GM12872 (cell line): ENCODE results near the gene ERH.

Experiments
- TF ChIP-seq, protein P1 (sequence below): IDR thresholded peaks from 3 replicates; pipeline ENCODE4 v1.5.1; 2011; ENCODE audit warnings: low read depth, mild to moderate bottlenecking, low read length, moderate library complexity; ENCODE audit not compliant: insufficient read depth

ERH gene

DNA sequence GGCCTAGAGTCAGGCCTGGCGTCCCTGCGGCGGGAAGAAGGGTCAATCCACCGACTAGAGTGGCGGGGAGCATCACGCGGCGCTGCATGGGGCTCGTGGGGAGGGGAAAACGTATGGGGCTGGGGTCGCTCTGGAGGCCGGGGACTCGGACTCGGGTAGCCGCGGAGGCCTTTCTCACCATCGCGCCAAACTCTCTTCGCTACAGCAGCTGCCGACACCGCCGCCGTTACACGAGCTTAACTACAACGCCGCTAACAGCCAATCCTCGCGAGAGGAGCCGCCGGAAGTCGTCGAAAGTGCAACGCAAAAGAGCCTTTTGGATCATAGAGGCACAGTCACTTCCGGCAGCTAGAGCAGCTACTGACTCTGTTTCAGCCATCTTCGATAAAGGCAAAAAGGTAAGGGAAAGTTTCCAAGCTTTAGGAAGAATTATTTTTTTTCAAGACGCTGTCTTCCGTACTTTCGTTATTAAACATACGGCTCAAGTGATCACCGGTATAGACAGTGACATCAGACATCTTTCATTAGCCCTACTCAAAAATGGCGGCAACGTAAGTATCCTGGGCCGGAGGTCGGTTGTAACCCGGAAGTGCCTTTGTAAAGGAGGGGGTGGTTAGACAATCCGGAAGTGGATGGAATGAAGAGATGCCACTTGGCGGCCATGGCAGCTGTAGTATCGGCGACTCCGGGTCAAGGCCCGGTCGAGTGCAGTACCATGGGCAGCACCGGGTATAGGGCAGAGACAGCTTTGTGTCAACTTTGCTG, at the start of gene ERH, which contains the start of gene SLC39A9:
ERH (minus strand) TSS at position 247 of the 765 bp plus-strand sequence; CDS start at position 181, 66 bp downstream.
SLC39A9 (plus strand) TSS at position 640 of the 765 bp plus-strand sequence. CDS start 678 bp downstream, outside the sequence.
- TF ChIP-seq, protein P1, sequence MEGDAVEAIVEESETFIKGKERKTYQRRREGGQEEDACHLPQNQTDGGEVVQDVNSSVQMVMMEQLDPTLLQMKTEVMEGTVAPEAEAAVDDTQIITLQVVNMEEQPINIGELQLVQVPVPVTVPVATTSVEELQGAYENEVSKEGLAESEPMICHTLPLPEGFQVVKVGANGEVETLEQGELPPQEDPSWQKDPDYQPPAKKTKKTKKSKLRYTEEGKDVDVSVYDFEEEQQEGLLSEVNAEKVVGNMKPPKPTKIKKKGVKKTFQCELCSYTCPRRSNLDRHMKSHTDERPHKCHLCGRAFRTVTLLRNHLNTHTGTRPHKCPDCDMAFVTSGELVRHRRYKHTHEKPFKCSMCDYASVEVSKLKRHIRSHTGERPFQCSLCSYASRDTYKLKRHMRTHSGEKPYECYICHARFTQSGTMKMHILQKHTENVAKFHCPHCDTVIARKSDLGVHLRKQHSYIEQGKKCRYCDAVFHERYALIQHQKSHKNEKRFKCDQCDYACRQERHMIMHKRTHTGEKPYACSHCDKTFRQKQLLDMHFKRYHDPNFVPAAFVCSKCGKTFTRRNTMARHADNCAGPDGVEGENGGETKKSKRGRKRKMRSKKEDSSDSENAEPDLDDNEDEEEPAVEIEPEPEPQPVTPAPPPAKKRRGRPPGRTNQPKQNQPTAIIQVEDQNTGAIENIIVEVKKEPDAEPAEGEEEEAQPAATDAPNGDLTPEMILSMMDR = no peak

- TF ChIP-seq, protein P1 = no peak
These were observed 45.3 kb upstream of the ERH start for GRCh38 chr14:69443296-69443805.

DNA sequence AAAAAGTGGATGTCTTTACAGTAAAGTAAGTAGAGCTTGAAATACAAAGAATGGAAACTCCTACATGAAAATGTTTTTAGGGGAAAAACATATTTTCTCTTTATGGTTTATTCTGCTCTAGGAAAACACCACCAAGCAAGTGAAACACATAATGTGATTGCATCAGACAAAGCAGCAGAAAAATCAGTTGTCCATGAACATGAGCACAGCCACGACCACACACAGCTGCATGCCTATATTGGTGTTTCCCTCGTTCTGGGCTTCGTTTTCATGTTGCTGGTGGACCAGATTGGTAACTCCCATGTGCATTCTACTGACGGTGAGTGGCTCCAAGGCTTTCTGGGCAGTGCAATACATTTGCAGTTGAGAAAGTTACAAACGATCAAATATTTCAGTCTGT, 43.8 kb upstream of the ERH start:
- TF ChIP-seq, protein P1 = no peak

DNA sequence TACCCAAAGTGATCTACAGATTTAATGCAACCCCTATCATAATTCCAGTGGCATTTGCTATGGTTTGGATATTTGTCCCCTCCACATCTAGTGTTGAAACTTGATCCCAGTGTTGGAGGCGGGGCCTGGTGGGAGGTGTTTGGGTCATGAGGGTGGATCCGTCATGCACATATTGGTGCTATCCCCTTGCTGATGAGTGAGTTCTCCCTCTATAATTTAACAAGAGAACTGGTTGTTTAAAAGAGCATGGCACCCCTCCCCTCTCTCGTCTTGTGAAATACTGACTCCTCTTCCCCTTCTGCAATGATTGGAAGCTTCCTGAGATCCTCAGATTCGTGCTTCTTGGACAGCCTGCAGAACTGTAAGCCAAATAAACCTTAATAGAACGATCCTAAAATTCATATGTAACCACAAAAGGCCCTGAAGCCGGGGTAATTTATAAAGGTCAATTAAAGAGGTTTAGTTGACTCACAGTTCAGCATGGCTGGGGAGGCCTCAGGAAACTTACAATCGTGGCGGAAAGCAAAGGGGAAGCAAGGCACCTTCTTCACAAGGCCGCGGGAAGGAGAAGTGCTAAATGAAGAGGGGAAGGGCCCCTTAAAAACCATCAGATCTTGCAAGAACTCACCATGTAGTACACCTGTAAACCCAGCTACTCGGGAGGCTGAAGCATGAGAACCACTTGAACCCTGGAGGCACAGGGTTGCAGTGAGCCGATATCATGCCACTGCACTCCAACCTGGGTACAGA, 41.6 kb upstream of the ERH start:
- TF ChIP-seq, protein P1 = no peak

DNA sequence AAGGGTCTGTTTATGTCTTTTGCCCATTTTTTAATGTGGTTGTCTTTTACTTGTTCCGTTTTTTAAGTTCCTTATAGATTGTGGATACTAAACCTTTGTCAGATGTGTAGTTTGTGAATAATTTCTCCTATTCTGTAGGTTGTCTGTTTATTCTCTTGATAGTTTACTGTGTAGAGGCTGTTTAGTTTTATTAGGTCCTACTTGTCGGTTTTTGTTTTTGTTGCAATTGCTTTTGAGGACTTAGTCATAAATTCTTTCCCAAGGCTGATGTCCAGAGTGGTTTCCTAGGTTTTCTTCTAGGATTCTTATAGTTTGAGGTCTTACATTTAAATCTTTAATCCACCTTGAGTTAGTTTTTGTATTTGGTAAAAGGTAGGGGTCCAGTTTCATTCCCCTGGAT, 34.3 kb upstream of the ERH start:
- TF ChIP-seq, protein P1 = no peak

- TF ChIP-seq, protein P1 = no peak
These were observed 32.3 kb upstream of the ERH start for GRCh38 chr14:69430306-69430939.

- TF ChIP-seq, protein P1 = no peak
These were observed 31.5 kb upstream of the ERH start for GRCh38 chr14:69429643-69430042.
